Stimulated activated CD4-positive, alpha-beta T cell treated with anti-CD3 and anti-CD28 coated beads, Interleukin-15, amount 100 ng/mL, for 24 hours (primary cell): ENCODE measurements around the gene CFAP52.
"Not testable (repeated sequence)": the region's sequence is repeated elsewhere in the genome, so short reads cannot be mapped to it uniquely, and the experiment has no call there.

ENCODE experiments used
- DNase-seq: peaks from one replicate; pipeline ENCODE4 v3.0.0-alpha.2; 2020

CFAP52 gene

DNA sequence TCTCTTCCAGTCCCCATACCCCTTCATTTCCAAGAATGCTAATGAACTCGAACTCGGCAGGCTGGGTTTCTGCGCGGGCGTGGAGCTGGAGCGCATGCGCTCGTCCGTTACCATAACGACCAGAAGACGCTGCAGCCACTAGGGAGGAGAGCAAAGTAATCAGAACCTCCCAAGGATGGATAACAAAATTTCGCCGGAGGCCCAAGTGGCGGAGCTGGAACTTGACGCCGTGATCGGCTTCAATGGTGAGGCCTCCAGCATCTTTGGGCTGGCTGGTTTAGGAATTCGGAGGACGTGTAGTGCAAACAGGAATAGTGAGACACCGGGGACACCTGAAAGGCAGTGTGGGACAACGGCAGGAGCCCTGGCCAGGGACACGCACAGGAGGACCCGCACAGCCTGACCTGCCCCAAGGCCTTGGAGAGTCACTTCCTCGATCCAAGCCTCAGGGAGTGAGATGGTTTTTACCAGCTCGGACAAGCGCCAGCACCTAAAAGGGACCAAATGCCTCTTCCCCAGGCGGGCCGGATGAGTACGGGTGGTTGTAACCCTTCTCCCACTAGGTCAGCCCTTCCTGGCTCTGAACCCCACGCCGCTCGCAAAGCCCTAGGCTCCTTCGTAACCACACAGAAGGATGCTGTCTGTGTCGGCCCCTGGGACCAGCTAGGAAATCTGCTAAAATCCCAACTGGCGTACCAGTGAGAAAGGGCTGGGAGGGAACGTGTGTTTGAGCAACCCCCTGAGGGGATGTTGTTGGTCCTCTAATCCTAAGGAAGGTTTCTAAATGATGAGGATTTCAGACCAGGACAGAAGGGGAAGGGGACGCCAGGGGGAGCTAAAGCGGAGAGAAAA is at the start of gene CFAP52:
Gene CFAP52, plus strand, starts transcription at position 122 of the 852 bp plus-strand sequence. Its CDS starts 54 bp downstream, at position 176.
- DNase-seq: peak; percentile 84

GRCh38 chr17:9527788-9528187 is 48.7 kb upstream of the CFAP52 start:
- DNase-seq: no peak

DNA sequence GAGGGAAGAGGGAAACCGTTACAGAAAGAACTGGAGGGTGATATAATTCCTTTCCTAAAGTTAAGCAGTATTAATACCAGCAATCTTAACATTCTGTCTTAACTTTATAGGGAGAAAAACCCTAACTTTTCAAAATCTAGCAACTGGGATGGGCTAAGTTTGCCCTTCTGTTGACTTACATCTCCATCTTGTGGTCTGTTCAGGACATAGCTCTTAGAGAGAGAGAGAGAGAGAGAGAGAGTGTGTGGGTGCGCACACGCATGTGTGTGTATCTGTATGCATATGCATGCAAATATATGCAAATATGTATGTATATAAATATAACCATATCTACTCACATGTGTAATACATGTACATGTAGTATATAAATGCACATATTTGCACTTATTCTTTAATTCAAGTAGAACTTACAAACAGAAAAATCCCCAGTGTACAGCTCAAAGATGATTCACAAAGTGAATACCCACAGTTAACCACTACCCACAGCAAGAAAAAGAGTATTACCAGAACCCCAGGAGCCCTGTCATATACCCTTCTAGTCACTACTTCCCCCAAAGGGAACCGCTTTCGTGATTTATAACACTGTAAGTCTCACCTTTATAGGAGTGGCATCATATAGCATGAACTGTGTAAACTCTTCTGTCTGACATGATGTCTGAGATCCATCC is 47.3 kb upstream of the CFAP52 start:
- DNase-seq: no peak

- DNase-seq: no peak
Observed at GRCh38 chr17:9531034-9531433, 45.4 kb upstream of the CFAP52 start.

DNA sequence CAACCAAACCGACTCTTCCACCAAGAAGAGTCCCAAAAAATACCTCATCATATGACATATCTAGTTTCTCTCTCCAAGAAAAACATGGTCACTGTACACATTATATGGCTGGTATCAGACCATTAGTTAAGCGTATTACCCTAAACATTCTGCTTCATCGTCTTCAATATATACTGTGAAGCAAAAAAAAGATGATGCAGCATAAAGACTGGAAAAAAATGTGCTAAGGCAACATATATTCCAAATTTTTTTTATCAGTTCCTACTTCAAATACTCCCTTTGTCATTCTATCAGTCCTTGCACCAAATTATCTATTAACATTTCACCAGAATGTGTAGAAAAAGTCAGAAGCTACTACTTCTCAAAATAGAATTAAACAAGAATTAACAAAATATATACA is 43.7 kb upstream of the CFAP52 start:
- DNase-seq: no peak

GRCh38 chr17:9533441-9533840 is 43.0 kb upstream of the CFAP52 start:
- no peak for DNase-seq

DNA sequence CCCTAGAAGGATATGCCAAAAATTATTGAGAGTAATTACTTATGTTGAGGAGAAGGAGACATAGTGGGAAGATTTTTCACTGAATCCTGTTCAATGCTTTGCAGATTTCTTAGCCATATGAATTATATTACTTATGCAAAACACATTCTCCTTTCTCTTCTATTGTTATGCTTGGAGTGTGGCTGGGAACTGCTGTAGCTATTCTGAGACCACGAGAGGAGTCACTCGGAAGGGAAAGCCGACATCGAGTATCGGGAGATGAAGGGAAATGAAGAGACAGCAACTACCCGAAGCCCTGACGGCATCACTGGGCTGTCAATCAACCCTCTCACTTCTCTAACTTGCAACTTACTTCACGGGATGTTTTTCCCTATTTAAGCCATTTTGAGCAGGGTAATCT is 40.4 kb upstream of the CFAP52 start:
- DNase-seq: no peak

GRCh38 chr17:9537177-9537776 is 39.2 kb upstream of the CFAP52 start:
- no peak for DNase-seq

DNA sequence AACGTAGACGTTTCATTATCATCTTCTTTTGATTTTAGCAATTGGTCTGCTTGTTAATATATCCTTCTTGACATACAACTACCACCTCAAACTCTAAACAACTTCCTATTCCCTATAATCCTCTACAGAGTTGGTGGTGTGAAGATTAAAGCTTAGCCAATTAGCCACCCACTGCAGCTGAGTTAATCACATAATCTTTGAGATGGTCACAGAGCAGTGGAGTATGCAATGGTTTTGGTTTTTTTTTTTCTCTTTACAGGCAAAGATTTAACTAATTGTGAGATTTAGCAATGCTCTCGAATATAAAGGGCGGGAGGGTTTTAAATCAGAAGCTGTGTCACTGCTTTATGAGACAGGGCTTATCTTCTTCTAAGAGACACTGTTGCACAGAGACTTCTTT is 37.8 kb upstream of the CFAP52 start:
- no peak for DNase-seq

DNA sequence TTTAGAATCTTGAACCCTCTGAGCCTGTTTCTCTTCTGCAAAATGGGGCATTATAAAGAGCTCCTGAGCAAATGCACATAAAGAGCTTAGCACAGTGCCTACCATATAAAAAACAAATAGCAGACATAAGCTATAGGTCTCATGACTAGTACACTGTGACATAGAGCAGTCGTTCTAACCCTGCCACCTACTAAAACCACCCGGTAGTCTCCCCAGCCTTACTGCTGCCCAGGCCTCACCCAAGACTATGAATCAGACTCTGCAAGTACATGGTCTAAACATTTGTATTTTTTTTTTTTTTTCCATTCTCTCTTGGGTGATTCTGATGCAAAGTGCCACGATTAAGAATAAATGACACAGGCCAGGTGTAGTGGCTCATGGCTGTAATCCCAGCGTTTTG is 34.7 kb upstream of the CFAP52 start:
- no peak for DNase-seq

DNA sequence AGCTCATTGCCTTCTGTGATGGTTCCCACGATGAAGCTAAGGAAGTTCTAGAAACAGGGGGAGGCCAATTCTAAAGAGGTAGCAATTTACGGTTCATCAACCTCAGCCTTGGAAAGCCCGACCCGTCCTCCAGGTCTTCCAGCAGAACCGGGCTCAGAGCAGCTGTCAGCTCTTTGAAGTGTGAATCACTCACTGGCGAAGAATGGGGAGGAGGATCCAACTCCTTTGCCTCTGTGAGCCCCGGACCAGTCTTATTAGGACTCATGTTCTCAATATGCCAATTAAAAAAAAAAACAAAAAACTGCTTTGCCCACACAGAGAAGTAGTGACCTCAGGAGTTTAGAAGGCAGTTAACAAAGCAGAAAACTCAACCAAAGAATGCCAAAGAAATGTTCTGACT is 32.2 kb upstream of the CFAP52 start:
- DNase-seq: no peak

- no peak for DNase-seq
Observed at GRCh38 chr17:9549215-9549614, 27.2 kb upstream of the CFAP52 start.

DNA sequence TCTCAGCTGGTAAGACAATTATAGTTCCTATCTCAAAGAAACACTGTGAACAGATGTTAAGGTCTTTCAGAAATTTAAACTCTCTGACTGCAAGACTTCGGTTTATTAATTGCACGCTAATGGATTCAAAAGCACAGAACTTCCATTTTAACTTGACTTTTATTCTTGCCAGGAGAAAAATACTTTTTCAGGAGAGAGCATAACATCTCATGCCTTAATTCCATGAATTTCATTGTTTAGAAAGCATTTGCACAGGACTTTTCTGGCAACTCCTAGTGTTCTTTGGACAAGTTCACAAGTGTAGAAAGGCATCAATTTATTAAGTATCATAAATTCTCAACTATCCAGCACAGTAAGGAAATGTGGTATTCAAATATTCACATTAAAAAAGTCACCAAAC is 23.3 kb upstream of the CFAP52 start:
- DNase-seq: no peak

- no peak for DNase-seq
Observed at GRCh38 chr17:9553596-9553995, 22.8 kb upstream of the CFAP52 start.

DNA sequence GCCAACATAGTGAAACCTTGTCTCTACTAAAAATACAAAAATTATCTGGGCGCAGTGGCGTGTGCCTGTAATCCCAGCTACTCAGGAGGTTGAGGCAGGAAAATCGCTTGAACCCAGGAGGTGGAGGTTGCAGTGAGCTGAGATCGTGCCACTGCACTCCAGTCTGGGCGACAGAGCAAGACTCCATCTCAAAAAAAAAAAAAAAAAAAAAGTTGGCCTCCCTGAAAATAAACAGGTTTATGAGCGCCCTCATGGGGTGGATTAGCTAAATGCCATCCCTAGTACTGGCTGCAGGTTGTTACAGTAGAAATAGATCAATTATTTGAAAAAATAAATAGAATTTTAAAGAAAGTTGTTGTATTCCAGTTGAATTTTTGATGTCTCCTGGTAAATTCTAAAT is 21.7 kb upstream of the CFAP52 start:
- peak; percentile 67 for DNase-seq

GRCh38 chr17:9557161-9557755 is 19.2 kb upstream of the CFAP52 start:
- DNase-seq: no peak

DNA sequence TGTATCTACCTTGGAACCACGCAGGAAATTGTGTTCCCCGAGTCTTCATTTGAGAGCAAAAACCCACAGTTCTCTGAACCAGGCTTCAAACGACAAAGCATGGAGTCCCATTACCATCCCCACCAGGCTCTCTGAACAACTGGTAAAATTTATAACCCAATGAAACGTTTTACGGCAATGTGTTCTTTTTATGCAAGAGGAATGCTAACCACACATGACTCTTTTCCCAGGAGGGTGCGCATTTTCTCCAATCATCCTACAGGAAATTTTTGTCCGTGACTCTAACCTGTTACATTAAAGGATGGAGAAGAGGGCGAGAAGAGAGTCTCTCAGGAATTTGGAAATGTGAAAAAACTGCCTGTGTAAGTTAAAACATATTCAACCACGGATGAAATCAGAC is 18.6 kb upstream of the CFAP52 start:
- DNase-seq: no peak

DNA sequence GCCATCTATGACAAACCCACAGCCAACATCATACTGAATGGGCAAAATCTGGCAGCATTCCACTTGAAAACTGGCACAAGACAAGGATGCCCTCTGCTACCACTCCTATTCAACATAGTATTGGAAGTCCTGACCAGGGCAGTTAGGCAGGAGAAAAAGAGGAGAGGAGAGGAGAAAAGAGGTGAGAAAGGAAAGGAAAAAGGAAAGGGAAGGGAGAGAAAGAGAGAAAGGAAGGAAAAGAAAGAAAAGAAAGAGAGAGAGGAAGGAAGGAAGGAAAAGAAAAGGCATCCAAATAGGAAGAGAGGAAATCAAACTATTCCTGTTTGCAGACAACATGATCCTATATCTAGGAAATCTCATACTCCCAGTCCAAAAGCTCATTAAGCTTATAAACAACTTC is 12.3 kb upstream of the CFAP52 start:
- no peak for DNase-seq

- DNase-seq: no peak
Observed at GRCh38 chr17:9566067-9566466, 10.4 kb upstream of the CFAP52 start.

DNA sequence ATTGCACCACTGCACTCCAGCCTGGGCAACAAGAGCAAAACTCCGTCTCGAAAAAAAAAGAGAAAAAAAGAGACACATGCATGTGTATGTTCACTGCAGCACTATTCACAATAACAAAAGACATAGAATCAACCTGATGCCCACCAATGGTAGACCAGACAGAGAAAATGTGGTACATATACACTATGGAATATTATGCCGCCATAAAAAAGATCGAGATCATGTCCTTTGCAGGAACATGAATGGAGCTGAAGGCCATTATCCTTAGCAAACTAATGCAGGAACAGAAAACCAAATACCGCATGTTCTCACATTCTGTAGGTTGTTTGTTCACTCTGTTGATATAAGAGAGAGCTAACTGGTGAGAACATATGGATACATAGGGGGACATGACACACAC is 9.7 kb upstream of the CFAP52 start:
- not testable (repeated sequence) for DNase-seq

GRCh38 chr17:9568004-9568403 is 8.4 kb upstream of the CFAP52 start:
- DNase-seq: no peak

DNA sequence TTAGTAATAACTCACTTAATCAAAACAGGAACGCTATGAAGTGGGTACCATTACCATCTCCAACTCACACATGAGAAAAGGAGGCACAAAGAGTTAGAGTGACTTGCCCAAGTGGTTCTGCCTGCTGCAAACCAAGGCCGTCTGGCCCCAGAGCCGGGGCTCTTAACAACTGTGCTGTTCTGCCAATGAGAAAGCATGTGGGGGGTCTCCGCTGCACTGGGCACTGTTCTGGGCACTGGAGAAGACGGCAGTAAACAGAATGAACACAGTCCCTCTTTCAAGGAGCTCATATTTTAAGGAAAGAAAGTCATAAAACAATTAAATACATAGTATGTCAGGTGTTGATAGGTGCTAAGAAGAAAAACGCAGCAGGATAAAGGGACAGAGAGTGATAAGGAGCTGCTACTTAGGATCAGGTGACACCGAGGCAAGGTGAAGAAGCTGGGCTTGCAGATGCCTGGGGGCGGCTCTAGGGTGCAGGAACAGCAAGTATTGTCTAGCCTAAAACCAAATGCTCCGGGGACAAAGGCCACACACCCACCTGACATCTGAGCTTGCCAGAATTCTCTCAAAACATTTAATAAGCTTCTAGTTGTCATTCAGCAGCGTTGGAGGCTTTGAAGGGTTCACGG is 7.4 kb upstream of the CFAP52 start:
- DNase-seq: no peak

DNA sequence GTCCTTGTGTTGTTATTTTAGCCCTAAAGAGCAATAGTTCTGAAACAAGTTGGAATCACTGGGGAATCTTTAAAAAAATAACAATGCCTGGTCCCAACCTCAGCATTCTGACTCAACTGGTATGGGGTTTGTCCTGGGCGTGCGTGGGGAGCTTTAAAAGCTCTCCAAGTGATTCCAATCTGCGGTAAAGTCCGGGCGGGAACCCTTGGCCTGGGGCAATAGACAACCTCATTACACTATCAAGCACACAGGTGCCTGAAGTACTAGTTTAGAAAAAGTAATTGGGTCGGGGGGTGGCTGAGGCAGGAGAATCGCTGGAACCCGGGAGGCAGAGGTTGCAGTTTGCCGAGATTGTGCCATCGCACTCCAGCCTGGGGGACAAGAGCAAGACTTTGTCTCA is 5.2 kb upstream of the CFAP52 start:
- no peak for DNase-seq
